HG03571 (cell line): Measurements from ENCODE around the gene SLC6A6.
"Not testable (repeated sequence)": the region's sequence is repeated elsewhere in the genome, so short reads cannot be mapped to it uniquely, and the experiment has no call there.

Source experiments
- ATAC-seq: cut with Tn5 transposase; IDR thresholded peaks from one replicate; pipeline ENCODE4 v1.9.1; 2021; ENCODE audit not compliant: unreplicated experiment

The SLC6A6 gene

GRCh38 chr3:14434126-14434497, 31.7 kb downstream of the SLC6A6 start:
- no peak for ATAC-seq

- ATAC-seq: no peak
Measured at GRCh38 chr3:14434498-14435151, 32.2 kb downstream of the SLC6A6 start.

GRCh38 chr3:14435175-14436014, 33.0 kb downstream of the SLC6A6 start:
- no peak for ATAC-seq

- ATAC-seq: no peak
Measured at GRCh38 chr3:14436954-14437281, 34.5 kb downstream of the SLC6A6 start.

- ATAC-seq: not testable (repeated sequence)
Measured at GRCh38 chr3:14437705-14438104, 35.3 kb downstream of the SLC6A6 start.

- ATAC-seq: no peak
Measured at GRCh38 chr3:14438262-14438661, 35.9 kb downstream of the SLC6A6 start.

GRCh38 chr3:14438929-14439328, 36.5 kb downstream of the SLC6A6 start:
- ATAC-seq: no peak

GRCh38 chr3:14439501-14440167, 37.2 kb downstream of the SLC6A6 start:
- ATAC-seq: no peak

- ATAC-seq: no peak
Measured at GRCh38 chr3:14440168-14440518, 37.7 kb downstream of the SLC6A6 start.

GRCh38 chr3:14440531-14441239, 38.3 kb downstream of the SLC6A6 start:
- ATAC-seq: no peak

GRCh38 chr3:14441240-14441919, 39.0 kb downstream of the SLC6A6 start:
- ATAC-seq: no peak

GRCh38 chr3:14441920-14442300, 39.5 kb downstream of the SLC6A6 start:
- no peak for ATAC-seq

- ATAC-seq: no peak
Measured at GRCh38 chr3:14444380-14444779, 42.0 kb downstream of the SLC6A6 start.

- no peak for ATAC-seq
Measured at GRCh38 chr3:14445773-14446172, 43.4 kb downstream of the SLC6A6 start.

- no peak for ATAC-seq
Measured at GRCh38 chr3:14446988-14447570, 44.7 kb downstream of the SLC6A6 start.

- ATAC-seq: no peak
Measured at GRCh38 chr3:14448063-14448462, 45.7 kb downstream of the SLC6A6 start.

GRCh38 chr3:14448756-14449727, 46.6 kb downstream of the SLC6A6 start:
- no peak for ATAC-seq

- no peak for ATAC-seq
Measured at GRCh38 chr3:14450506-14450905, 48.1 kb downstream of the SLC6A6 start.

- no peak for ATAC-seq
Measured at GRCh38 chr3:14450922-14451606, 48.7 kb downstream of the SLC6A6 start.
